CD4-positive, alpha-beta T cell treated with Interleukin-6 for 4 hours (primary cell): ENCODE results near the gene INVS.
"Not testable (repeated sequence)": the region's sequence is repeated elsewhere in the genome, so short reads cannot be mapped to it uniquely, and the experiment has no call there.

ENCODE experiments used
- DNase-seq: peaks from one replicate; pipeline ENCODE4 v3.0.0-alpha.2; 2020; ENCODE audit warnings: mixed read lengths

The INVS gene

GRCh38 chr9:100083448-100084127, 15.5 kb upstream of the INVS start:
- DNase-seq, result no peak

GRCh38 chr9:100084128-100084453, 15.0 kb upstream of the INVS start:
- no peak for DNase-seq

- no peak for DNase-seq
These were observed 14.3 kb upstream of the INVS start for GRCh38 chr9:100084734-100085133.

- no peak for DNase-seq
These were observed 12.9 kb upstream of the INVS start for GRCh38 chr9:100086097-100086635.

GRCh38 chr9:100087218-100087617, 11.8 kb upstream of the INVS start:
- DNase-seq, result peak; percentile 24

- no peak for DNase-seq
These were observed 10.8 kb upstream of the INVS start for GRCh38 chr9:100088202-100088601.

- DNase-seq, result no peak
These were observed 8.2 kb upstream of the INVS start for GRCh38 chr9:100090880-100091279.

GRCh38 chr9:100091650-100092049, 7.4 kb upstream of the INVS start:
- DNase-seq, result no peak

- DNase-seq, result no peak
These were observed 7.0 kb upstream of the INVS start for GRCh38 chr9:100092066-100092465.

GRCh38 chr9:100094411-100094810, 4.6 kb upstream of the INVS start:
- DNase-seq, result not testable (repeated sequence)

GRCh38 chr9:100096378-100096916, 2.6 kb upstream of the INVS start:
- no peak for DNase-seq

GRCh38 chr9:100098046-100098886, 777 bp upstream of the INVS start:
- DNase-seq, result peak; percentile 18

- peak; percentile 3 for DNase-seq
These were observed 639 bp downstream of the INVS start for GRCh38 chr9:100099722-100100042.

- no peak for DNase-seq
These were observed 1.2 kb downstream of the INVS start for GRCh38 chr9:100100146-100100667.

GRCh38 chr9:100101608-100102007, 2.6 kb downstream of the INVS start:
- DNase-seq, result no peak

- DNase-seq, result no peak
These were observed 5.3 kb downstream of the INVS start for GRCh38 chr9:100104314-100104713.

- no peak for DNase-seq
These were observed 6.8 kb downstream of the INVS start for GRCh38 chr9:100105861-100106260.

- no peak for DNase-seq
These were observed 7.6 kb downstream of the INVS start for GRCh38 chr9:100106616-100107015.

GRCh38 chr9:100108559-100108958, 9.5 kb downstream of the INVS start:
- no peak for DNase-seq

GRCh38 chr9:100111235-100111634, 12.2 kb downstream of the INVS start:
- no peak for DNase-seq

- DNase-seq, result no peak
These were observed 13.8 kb downstream of the INVS start for GRCh38 chr9:100112677-100113336.

GRCh38 chr9:100117316-100117715, 18.3 kb downstream of the INVS start:
- no peak for DNase-seq

GRCh38 chr9:100120286-100120685, 21.2 kb downstream of the INVS start:
- no peak for DNase-seq
